DOHH2 (cell line): Measurements from ENCODE around the gene SLC30A10.

ENCODE experiments used
- H3F3A ChIP-seq: fragments of 200-600 bp; sonication (generic), shearing (Covaris generic); 2 replicates; pipeline ENCODE4 v1.6.0; 2016; ENCODE audit warnings: antibody characterized with exemption, mild to moderate bottlenecking; ENCODE audit not compliant: control insufficient read depth, insufficient read depth
- H3K27ac ChIP-seq: fragments of 200-600 bp; sonication (generic); 2 replicates; pipeline ENCODE4 v1.5.1; 2014; ENCODE audit warnings: low read depth, mild to moderate bottlenecking, low read length, moderate library complexity
- H3K27me3 ChIP-seq: fragments of 200-600 bp; sonication (generic); 2 replicates; pipeline ENCODE4 v1.6.1; 2014; ENCODE audit warnings: mild to moderate bottlenecking, low read length, mixed read lengths; ENCODE audit not compliant: control insufficient read depth
- H3K36me3 ChIP-seq: fragments of 200-600 bp; sonication (generic); 2 replicates; pipeline ENCODE4 v1.6.1; 2014; ENCODE audit warnings: mild to moderate bottlenecking, low read length, moderate library complexity, mixed read lengths; ENCODE audit not compliant: control insufficient read depth
- H3K4me1 ChIP-seq: fragments of 200-600 bp; sonication (generic); 2 replicates; pipeline ENCODE4 v1.6.1; 2014; ENCODE audit warnings: mild to moderate bottlenecking, low read length, mixed read lengths; ENCODE audit not compliant: control insufficient read depth
- H3K4me2 ChIP-seq: fragments of 200-600 bp; sonication (generic); 2 replicates; pipeline ENCODE4 v1.6.0; 2014; ENCODE audit warnings: mild to moderate bottlenecking, low read length, moderate library complexity
- H3K4me3 ChIP-seq: fragments of 200-600 bp; sonication (generic); 2 replicates; pipeline ENCODE4 v1.5.1; 2014; ENCODE audit warnings: mild to moderate bottlenecking, low read length, mixed read lengths
- H3K79me2 ChIP-seq: fragments of 200-600 bp; sonication (generic); 2 replicates; pipeline ENCODE4 v1.6.1; 2014; ENCODE audit warnings: mild to moderate bottlenecking, low read length, mixed read lengths; ENCODE audit not compliant: control insufficient read depth
- H3K9me2 ChIP-seq: fragments of 200-600 bp; sonication (generic); replicated peaks from 2 replicates; pipeline ENCODE4 v1.6.1; 2014; ENCODE audit warnings: mild to moderate bottlenecking, low read length, mixed read lengths; ENCODE audit not compliant: control insufficient read depth
- H3K9me3 ChIP-seq: fragments of 200-600 bp; sonication (generic); 2 replicates; pipeline ENCODE4 v1.6.1; 2014; ENCODE audit warnings: antibody characterized with exemption, low read length, mixed read lengths; ENCODE audit not compliant: control insufficient read depth, insufficient read depth
- H4K20me1 ChIP-seq: fragments of 200-600 bp; sonication (generic); 2 replicates; pipeline ENCODE4 v1.6.0; 2014; ENCODE audit warnings: low read depth, mild to moderate bottlenecking, antibody characterized with exemption, low read length, moderate library complexity; ENCODE audit not compliant: control insufficient read depth, insufficient read depth
- CTCF ChIP-seq: fragments of 200-600 bp; sonication (generic); IDR thresholded peaks from one replicate; pipeline ENCODE4 v1.5.1; 2014; ENCODE audit warnings: antibody characterized with exemption, mild to moderate bottlenecking, low read depth, low read length; ENCODE audit not compliant: poor library complexity, severe bottlenecking
- EZH2phosphoT487 ChIP-seq: fragments of 200-600 bp; sonication (generic); IDR thresholded peaks from 2 replicates; pipeline ENCODE4 v1.6.1; 2017; ENCODE audit warnings: borderline replicate concordance, mild to moderate bottlenecking, antibody characterized with exemption, low read length, moderate library complexity, mixed read lengths

Gene SLC30A10

GRCh38 chr1:219917281-219917680 lies 11.1 kb downstream of the SLC30A10 start:
- no peak overlapping the region for H3K27ac ChIP-seq
- no peaks in the 10 kb centered on the region for H4K20me1 ChIP-seq
- no peak overlapping the region for H3K4me2 ChIP-seq
- H3K9me3 ChIP-seq = no peaks in the 10 kb centered on the region
- TF ChIP-seq CTCF = no peak
- H3K27me3 ChIP-seq = no peaks in the 10 kb centered on the region
- no peaks in the 10 kb centered on the region for H3K79me2 ChIP-seq
- H3K4me1 ChIP-seq = no peaks in the 10 kb centered on the region
- H3F3A ChIP-seq = no peaks in the 10 kb centered on the region
- no peaks in the 10 kb centered on the region for H3K9me2 ChIP-seq
- no peaks in the 10 kb centered on the region for H3K36me3 ChIP-seq
- no peak overlapping the region for H3K4me3 ChIP-seq

GRCh38 chr1:219916257-219916656 lies 12.1 kb downstream of the SLC30A10 start:
- TF ChIP-seq EZH2phosphoT487 (no peak), CTCF (no peak)
- no peak overlapping the region for H3K4me2 ChIP-seq
- no peaks in the 10 kb centered on the region for H3F3A ChIP-seq
- H3K4me1 ChIP-seq = no peaks in the 10 kb centered on the region
- H3K9me2 ChIP-seq = no peaks in the 10 kb centered on the region
- H3K27ac ChIP-seq = no peak overlapping the region
- no peaks in the 10 kb centered on the region for H3K9me3 ChIP-seq
- no peaks in the 10 kb centered on the region for H3K79me2 ChIP-seq
- H3K36me3 ChIP-seq = no peaks in the 10 kb centered on the region
- H3K27me3 ChIP-seq = no peaks in the 10 kb centered on the region
- H3K4me3 ChIP-seq = no peak overlapping the region
- no peaks in the 10 kb centered on the region for H4K20me1 ChIP-seq

GRCh38 chr1:219913005-219913770 lies 15.2 kb downstream of the SLC30A10 start:
- Histone ChIP-seq H3K4me3 (no peak overlapping the region), H3K9me3 (no peaks in the 10 kb centered on the region), H3K36me3 (no peaks in the 10 kb centered on the region), H4K20me1 (no peaks in the 10 kb centered on the region), H3K4me2 (no peak overlapping the region), H3K27ac (no peak overlapping the region), H3K9me2 (no peaks in the 10 kb centered on the region), H3K4me1 (no peaks in the 10 kb centered on the region), H3F3A (no peaks in the 10 kb centered on the region), H3K27me3 (no peaks in the 10 kb centered on the region), H3K79me2 (no peaks in the 10 kb centered on the region)
- TF ChIP-seq CTCF (no peak), EZH2phosphoT487 (no peak)

DNA sequence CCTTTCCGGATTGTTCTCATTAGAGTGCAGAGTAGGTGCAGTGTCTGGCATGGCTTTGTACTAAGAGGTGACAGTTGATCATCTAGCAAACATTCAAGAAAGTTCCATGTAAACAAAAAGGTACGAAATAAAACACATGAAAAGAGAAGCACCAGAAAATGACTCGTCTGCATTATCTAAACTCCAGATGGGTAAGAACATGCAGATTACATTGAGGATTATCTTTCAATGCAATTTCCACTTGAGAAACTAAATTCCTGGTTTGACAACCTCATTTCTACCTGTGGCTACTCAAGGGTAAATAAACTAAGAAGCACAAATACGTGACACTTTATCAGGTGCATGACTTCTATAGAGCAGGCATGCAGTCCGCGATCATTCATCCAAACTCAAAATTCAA lies 17.6 kb downstream of the SLC30A10 start:
- Histone ChIP-seq H3K4me2 (no peak overlapping the region), H3K4me3 (no peak overlapping the region), H3F3A (no peaks in the 10 kb centered on the region), H3K27ac (no peak overlapping the region), H3K4me1 (no peaks in the 10 kb centered on the region), H3K9me3 (no peaks in the 10 kb centered on the region), H3K36me3 (no peaks in the 10 kb centered on the region), H3K9me2 (no peaks in the 10 kb centered on the region), H3K27me3 (no peaks in the 10 kb centered on the region), H4K20me1 (no peaks in the 10 kb centered on the region), H3K79me2 (no peaks in the 10 kb centered on the region)
- TF ChIP-seq EZH2phosphoT487 (no peak), CTCF (no peak)
